GM04503 (cell line): ENCODE results near the gene PARD3.

ENCODE experiments used
- DNase-seq: peaks from one replicate; pipeline ENCODE4 v3.0.0-alpha.2; 2012; ENCODE audit warnings: low read depth

Gene PARD3

DNA sequence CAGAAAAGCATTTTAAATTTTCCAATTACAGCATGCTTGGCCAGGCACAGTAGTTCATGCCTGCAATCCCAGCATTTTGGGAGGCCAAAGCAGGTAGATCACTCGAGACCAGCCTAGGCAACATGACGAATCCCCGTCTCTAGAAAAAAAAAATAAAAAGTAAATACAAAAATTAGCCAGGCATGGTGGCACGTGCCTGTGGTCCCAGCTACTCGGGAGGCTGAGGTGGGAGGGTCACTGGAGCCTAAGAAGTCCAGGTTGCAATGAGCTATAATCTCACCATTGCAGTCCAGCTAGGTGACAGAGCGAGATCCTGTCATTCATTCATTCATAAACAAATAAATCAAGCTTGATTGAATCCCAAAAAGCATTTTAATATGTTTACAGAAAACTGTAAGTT is 234.9 kb downstream of the PARD3 start:
- no peak for DNase-seq

- no peak for DNase-seq
These were observed 236.6 kb downstream of the PARD3 start for GRCh38 chr10:34578468-34578867.

GRCh38 chr10:34576797-34577196 is 238.3 kb downstream of the PARD3 start:
- no peak for DNase-seq

- no peak for DNase-seq
These were observed 239.2 kb downstream of the PARD3 start for GRCh38 chr10:34575882-34576281.

GRCh38 chr10:34574353-34574934 is 240.7 kb downstream of the PARD3 start:
- no peak for DNase-seq

- no peak for DNase-seq
These were observed 244.2 kb downstream of the PARD3 start for GRCh38 chr10:34570887-34571286.

DNA sequence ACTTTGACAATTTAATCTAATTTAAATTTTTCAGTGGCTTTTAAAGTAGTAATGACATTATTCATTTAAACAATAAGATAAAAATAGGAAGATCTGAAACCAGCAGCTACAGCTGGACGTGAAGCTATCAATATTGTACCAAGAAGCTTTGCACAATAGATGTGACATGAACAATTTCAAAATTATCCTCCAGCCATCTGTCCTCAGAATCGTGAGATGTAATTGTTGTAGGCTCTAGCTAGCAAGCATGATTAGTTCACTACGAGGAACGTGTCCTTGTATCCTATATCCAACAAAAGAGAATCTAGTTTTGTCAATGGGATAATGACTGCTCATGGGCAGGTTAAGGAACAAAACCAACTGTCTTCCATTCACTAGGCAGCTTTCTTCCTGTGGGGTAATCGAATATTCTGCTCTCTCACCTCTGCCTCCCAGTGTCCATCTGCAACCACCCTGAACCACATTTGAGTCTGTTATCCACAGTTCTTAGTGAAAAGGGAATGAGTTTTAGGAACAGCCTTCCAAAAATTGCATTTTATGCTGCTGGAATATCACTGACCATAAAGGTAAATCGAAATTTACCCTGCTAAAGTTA is 247.3 kb downstream of the PARD3 start:
- no peak for DNase-seq

GRCh38 chr10:34565934-34566333 is 249.2 kb downstream of the PARD3 start:
- DNase-seq: no peak

DNA sequence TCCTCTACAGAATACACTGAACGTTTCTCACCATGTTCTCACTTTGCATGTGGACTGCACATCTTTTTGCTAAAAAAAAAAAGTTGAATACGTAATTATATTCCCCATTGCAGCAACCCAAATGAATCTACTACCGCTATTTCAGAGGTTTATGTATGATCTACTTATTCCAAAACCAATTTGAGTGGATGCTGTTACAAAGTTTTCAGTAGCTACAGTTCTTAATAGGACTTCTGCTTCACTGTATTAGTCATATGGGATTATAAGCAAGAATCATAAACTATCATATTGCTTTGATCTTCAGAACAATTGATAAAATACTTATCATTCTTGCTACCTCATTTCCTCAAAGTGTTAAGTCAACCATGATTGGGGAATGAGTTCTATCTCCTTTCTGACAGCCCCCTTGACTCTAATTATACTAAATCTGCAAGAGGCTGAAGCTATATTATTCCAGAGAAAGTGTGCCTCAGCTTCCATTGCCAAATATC is 257.0 kb downstream of the PARD3 start:
- DNase-seq: no peak

DNA sequence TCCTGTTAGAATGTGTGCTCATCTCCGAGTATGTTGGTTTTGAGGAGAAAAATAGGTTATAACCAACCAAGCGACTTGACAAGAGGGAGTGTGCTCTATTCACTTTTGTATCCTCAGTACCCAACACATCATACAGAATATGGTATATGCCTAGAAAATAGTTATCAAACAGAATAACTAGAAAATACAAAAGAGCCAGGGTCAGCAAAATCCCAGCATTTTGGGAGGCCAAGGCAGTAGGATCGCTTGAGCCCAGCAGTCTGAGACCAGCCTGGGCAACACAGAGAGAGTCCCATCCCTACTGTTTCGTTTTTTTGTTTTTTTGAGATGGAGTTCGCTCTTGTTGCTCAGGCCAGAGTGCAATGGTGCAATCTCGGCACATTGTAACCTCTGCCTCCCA is 257.9 kb downstream of the PARD3 start:
- no peak for DNase-seq

GRCh38 chr10:34555653-34556052 is 259.4 kb downstream of the PARD3 start:
- DNase-seq: no peak

DNA sequence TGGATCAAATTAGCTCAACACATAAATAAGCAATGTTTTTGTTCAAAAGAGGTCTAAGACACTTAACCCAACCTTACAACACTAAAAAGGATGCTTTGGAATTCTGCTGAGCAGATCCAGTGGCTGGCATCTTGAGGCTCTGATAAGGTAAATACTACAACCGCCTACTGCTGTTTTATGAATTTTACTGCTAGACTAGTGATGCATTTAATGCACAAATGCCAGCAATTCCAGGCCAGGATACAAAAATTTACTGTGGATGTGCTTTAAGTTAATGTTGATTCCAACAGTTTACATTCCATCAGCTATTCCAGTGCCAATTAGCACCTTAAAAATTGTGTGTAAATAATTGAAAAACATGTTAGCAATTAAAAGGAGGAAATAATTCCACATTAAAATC is 261.3 kb downstream of the PARD3 start:
- no peak for DNase-seq

- DNase-seq: no peak
These were observed 263.8 kb downstream of the PARD3 start for GRCh38 chr10:34551295-34551694.

DNA sequence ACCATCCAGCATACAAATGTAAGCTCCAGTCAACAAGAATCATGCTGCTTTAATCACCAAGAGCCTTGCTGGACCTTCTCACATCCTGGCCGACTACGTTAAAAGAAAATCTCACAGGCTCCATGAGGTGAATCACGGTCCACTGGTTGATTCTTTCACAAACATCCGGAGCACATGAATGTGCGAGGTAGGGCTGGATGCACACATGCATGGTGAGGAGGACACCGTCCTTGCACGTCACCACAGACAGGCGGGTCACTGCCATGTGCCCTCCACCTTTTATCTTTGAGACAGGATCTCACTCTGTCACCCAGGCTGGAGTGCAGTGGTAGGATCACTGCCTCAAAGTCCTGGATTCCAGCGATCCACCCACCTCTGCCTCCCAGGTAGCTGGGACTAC is 265.1 kb downstream of the PARD3 start:
- no peak for DNase-seq

DNA sequence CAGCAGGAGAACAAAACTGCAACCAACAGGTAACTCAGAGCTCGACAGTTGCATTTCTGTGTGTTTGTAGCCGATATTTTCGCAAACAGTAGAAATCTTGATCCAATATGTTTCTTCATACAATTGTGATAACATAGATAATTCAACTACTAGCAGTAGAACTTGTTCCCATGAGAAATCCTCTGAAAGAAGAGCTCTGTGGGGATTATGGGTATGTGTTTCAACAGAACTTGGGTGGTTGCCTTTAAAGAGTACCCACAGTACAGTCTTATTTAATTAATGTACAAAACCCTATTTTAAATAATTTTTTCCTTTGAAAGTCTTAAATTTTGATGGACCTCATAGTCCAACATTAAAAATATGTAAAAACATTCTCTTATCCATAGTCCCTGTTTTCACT is 266.1 kb downstream of the PARD3 start:
- DNase-seq: no peak

- DNase-seq: no peak
These were observed 266.6 kb downstream of the PARD3 start for GRCh38 chr10:34548466-34548865.

- no peak for DNase-seq
These were observed 267.4 kb downstream of the PARD3 start for GRCh38 chr10:34547695-34548094.

GRCh38 chr10:34547291-34547690 is 267.8 kb downstream of the PARD3 start:
- DNase-seq: no peak

DNA sequence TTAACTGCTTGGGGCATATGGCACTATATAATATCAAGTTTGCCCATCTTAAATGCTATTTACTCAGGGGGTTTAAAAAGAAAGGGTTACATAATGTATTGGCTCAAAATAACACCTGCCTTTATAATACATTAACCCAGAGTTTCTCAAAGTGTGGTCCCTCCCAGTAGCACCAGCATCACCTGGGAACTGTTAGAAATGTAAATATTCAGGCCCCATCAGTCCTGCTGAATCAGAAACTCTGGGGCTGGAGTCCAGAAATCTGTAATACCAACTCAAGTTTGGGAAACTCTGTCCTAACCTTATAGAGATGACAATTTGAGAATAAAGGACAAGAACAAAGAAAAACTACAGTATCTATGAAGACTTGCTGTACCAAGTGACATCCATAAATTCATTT is 270.7 kb downstream of the PARD3 start:
- no peak for DNase-seq

DNA sequence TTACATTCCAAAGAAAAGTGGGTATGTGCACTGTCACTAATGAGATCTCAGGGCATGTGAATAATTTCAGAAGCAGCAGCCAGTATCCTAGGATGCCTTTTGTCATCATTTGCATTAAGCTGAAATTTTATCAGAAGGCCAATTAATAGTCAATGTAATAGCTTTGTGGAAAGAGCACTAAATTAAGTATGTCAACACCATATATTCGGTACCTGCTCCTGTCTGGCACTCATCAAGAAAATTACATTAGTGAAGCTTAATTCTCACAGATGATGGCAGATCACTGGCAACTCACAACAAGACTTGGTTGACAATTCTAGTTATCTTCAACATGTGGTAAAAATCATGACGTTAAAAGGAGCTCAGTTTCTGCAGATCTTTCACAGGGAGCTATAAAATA is 271.4 kb downstream of the PARD3 start:
- DNase-seq: no peak

DNA sequence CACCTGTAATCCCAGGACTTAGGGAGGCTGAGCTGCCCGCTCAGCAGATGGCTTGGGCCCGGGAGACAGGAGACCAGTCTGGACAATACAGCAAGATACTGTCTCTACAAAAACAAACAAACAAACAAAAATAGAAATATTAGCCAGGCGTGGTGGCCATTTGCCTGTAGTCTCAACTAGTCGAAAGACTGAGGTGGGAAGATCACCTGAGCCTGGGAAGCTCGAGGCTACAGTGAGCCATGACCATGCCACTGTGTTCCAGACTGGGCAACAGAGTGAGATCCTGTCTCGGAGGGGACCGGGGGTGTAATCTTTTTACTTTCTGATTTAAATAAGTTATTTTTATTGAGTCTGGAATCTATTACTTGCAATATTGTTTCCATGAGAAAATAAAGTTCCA is 274.6 kb downstream of the PARD3 start:
- DNase-seq: no peak

GRCh38 chr10:34539533-34540315 is 275.4 kb downstream of the PARD3 start:
- DNase-seq: no peak

GRCh38 chr10:34538281-34538829 is 276.7 kb downstream of the PARD3 start:
- DNase-seq: no peak
